ENCODE measurements around the gene C5orf34. TPM values are rescaled to one million over a fixed set of nuclear protein-coding genes. Genes with fewer than 3 reads are reported as not detected.

Gene C5orf34, protein sequence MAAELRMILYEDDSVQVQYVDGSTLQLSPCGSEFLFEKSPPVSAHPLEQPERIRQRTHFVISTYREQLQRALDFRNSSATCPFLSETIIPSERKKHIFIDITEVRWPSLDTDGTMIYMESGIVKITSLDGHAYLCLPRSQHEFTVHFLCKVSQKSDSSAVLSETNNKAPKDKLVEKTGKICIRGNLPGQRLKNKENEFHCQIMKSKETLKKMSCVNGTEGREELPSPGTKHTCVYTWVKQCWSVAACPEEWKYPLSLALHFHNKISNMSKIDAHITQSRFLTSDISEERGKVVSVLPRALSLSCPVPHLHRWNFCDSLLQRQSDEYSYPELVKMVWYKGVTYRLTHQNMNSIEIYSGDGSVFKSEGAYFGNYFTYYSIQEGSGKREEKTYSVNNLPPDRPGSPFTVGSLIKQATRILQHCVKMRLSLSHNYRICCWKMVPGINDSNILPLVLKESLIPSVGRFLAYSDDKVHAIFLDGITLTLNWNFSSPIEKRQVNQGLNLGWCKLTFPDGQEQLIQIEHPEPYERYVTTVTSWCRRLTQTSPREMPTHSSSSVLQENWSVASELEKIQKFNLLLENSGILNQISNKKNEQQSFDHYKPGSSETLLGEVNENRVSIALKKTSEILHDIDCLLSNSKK
- total RNA-seq = 1 to 10 TPM in 3 of 4 donors, under 1 TPM in 1; 0.42 to 2.1 (median 1.6) TPM

DNA sequence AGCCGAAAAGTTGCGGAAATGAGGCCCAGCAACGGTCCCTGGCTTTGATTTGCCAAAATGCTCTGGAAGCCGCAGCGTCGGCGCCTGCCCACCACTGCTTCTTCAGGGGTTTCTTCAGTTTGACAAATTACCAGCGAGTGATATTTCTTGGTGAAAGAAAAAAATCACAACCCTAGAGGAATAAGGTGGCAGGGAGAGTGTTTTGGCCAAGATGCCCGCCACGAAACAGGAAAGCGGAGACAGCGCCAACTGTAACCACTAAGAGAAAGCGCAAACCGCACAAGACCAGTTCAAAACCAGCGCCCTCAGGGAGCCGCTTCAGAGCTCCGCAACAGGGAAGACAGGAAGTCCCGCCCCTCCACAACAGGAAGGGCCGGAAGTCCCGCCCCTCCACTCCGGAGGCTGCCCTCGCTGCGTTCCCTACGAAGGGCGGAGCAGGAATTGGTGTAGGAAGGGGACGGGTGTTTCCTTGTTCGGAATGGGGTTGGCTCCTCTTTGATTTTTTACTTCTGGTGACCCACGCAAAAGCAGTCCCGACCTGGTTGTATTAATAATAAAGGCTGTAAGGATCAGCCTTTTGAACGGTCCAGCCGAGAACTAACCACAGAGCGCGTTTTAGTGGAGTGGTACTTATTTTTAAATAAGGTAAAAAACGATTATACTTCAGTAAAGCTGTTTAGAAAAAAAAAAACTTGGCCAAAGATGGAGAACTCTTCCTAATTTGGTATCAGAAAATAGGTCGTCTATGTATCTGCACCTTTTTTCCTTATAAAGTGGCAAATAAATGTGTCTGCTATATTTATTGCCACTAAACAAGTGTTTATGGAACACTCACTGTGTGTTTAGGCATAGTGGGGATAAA is at the start of gene C5orf34:
Gene C5orf34, minus strand, starts transcription at position 333 of the 862 bp plus-strand sequence. CDS start 5,809 bp downstream, outside the sequence.
- TF ChIP-seq, protein P1, sequence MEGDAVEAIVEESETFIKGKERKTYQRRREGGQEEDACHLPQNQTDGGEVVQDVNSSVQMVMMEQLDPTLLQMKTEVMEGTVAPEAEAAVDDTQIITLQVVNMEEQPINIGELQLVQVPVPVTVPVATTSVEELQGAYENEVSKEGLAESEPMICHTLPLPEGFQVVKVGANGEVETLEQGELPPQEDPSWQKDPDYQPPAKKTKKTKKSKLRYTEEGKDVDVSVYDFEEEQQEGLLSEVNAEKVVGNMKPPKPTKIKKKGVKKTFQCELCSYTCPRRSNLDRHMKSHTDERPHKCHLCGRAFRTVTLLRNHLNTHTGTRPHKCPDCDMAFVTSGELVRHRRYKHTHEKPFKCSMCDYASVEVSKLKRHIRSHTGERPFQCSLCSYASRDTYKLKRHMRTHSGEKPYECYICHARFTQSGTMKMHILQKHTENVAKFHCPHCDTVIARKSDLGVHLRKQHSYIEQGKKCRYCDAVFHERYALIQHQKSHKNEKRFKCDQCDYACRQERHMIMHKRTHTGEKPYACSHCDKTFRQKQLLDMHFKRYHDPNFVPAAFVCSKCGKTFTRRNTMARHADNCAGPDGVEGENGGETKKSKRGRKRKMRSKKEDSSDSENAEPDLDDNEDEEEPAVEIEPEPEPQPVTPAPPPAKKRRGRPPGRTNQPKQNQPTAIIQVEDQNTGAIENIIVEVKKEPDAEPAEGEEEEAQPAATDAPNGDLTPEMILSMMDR (IDR thresholded peaks at IDR 0.05) = peak in 3 of 6 experiments; percentile 8 to 19 (median 11)
- TF ChIP-seq POLR2A (IDR thresholded peaks at IDR 0.05) = peak in 1 of 2 donors; percentile 83
- no peaks in the 10 kb centered on the region for H3K9me3 ChIP-seq
- peak within 1 kb of the TSS in 2 of 3 donors; percentile 46 to 55 for H3K4me3 ChIP-seq (replicated peaks in 1 of 3)
- peak within 1 kb of the TSS; percentile 68 to 88 (median 81) for H3K27ac ChIP-seq
- H3K27me3 ChIP-seq = no peaks in the 10 kb centered on the region
- H3K4me1 ChIP-seq = peaks cover 6 to 9% of the 10 kb centered on the region in 2 donors
- peak; percentile 97 for DNase-seq
- no peaks in the 10 kb centered on the region for H3K36me3 ChIP-seq
- intact Hi-C loops (cut with DNase I) = no loop called here
- 0 to 1% methylated on average over 27 to 34 of the region's 35 CpGs for WGBS, 2 donors

DNA sequence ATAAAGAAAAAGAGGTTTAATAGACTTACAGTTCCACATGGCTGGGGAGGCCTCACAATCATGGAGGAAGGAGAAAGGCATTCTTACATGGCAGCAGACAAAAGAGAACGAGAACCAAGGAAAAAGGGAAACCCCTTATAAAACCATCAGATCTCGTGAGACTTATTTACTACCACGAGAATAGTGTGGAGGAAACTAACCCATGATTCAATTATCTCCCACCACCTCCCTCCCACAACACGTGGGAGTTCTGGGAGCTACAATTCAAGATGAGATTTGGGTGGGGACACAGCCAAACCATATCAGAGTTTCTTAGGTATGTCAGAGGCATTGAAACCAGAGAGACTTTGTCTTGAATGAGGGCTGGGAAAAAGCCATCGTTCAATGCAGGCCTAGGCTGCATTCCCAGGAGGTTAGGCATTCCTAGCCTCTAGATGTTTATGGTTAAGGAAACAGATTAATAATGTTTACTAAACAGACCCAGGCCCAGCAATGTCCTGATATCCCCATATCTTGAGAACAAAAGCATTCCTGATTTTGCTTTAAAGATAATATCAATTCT is 49.4 kb upstream of the C5orf34 start:
- 60 to 66% methylated on average over 5 of the region's 5 CpGs for WGBS, 2 donors
- no peaks in the 10 kb centered on the region for H3K9me3 ChIP-seq
- TF ChIP-seq, protein P1 (IDR thresholded peaks at IDR 0.05) = no peak
- TF ChIP-seq POLR2A (IDR thresholded peaks at IDR 0.05) = no peak
- H3K27me3 ChIP-seq = no peaks in the 10 kb centered on the region
- no peaks in the 10 kb centered on the region for H3K4me1 ChIP-seq
- no peak for DNase-seq
- H3K27ac ChIP-seq = no peak overlapping the region
- H3K4me3 ChIP-seq (replicated peaks in 1 of 3) = no peak overlapping the region
- H3K36me3 ChIP-seq = no peaks in the 10 kb centered on the region
- intact Hi-C loops (cut with DNase I) = no loop called here

DNA sequence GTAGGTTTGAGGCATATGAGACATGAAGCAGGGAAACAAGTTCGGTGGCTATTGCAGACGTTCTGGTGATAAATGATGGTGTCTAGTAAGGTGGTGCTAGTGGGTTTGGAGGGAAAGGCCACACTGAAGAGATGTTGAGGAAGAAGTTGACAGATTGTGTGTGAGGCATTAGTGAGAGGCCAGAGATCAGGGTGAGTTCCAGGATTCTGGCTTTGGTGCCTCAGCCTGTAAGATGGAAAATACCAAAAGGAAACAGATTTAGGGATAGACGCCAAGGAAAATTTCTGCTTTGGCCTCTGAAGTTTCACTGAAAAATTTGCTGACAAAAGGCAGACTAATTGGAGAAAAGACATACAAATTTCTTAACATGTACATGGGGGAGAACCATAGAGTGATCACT is 48.4 kb upstream of the C5orf34 start:
- no peak for DNase-seq
- intact Hi-C loops (cut with DNase I) = no loop called here
- 69 to 77% methylated on average over 3 of the region's 3 CpGs for WGBS, 2 donors

DNA sequence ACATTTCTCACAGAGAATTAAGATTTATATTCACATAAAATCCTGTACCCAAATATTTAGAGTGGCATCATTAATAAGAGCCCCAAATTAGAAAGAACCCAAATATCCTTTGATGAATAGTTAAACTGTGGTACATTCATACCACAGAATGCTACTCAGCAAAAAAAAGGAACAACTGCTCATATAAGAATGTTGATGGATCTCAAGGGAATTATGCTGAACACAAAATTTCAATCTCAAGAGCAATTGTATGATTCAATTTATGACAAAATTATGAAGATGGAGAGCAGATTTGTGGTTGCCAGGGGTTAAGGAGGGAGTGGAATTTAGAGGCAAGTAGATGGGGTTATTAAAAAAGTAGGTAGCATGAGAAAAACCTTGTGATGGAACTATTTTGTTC is 46.4 kb upstream of the C5orf34 start:
- H3K27ac ChIP-seq = no peak overlapping the region
- H3K9me3 ChIP-seq = no peaks in the 10 kb centered on the region
- H3K27me3 ChIP-seq = no peaks in the 10 kb centered on the region
- intact Hi-C loops (cut with DNase I) = no loop called here
- H3K4me1 ChIP-seq = no peaks in the 10 kb centered on the region
- H3K4me3 ChIP-seq (replicated peaks in 1 of 3) = no peak overlapping the region
- no peaks in the 10 kb centered on the region for H3K36me3 ChIP-seq
- DNase-seq = no peak
- no peak for TF ChIP-seq POLR2A (IDR thresholded peaks at IDR 0.05)
- TF ChIP-seq, protein P1 (IDR thresholded peaks at IDR 0.05) = no peak

More for the DNA sequence above, 48.4 kb upstream of the C5orf34 start:
- H3K4me1 ChIP-seq = no peaks in the 10 kb centered on the region
- H3K4me3 ChIP-seq (replicated peaks in 1 of 3) = no peak overlapping the region
- H3K36me3 ChIP-seq = no peaks in the 10 kb centered on the region
- no peaks in the 10 kb centered on the region for H3K27me3 ChIP-seq
- H3K27ac ChIP-seq = no peak overlapping the region
- TF ChIP-seq, protein P1 (IDR thresholded peaks at IDR 0.05) = no peak
- no peak for TF ChIP-seq POLR2A (IDR thresholded peaks at IDR 0.05)
- H3K9me3 ChIP-seq = no peaks in the 10 kb centered on the region
